HG02970 (cell line): ENCODE data around the gene DUSP28.
"Not testable (repeated sequence)": the region's sequence is repeated elsewhere in the genome, so short reads cannot be mapped to it uniquely, and the experiment has no call there.

Experiments used
- ATAC-seq: cut with Tn5 transposase; IDR thresholded peaks from one replicate; pipeline ENCODE4 v1.9.1; 2021; ENCODE audit warnings: mild to moderate bottlenecking, moderate library complexity, moderate number of reproducible peaks; ENCODE audit not compliant: unreplicated experiment, low FRiP score

DUSP28 gene

GRCh38 chr2:240526521-240526920 lies 33.6 kb upstream of the DUSP28 start:
- no peak for ATAC-seq

GRCh38 chr2:240527153-240527750 lies 32.9 kb upstream of the DUSP28 start:
- ATAC-seq, result no peak

GRCh38 chr2:240528406-240529040 lies 31.6 kb upstream of the DUSP28 start:
- no peak for ATAC-seq

- no peak for ATAC-seq
Measured at GRCh38 chr2:240529344-240529999, 30.7 kb upstream of the DUSP28 start.

- ATAC-seq, result no peak
Measured at GRCh38 chr2:240530181-240530580, 30.0 kb upstream of the DUSP28 start.

GRCh38 chr2:240531038-240531437 lies 29.1 kb upstream of the DUSP28 start:
- ATAC-seq, result no peak

GRCh38 chr2:240532031-240532775 lies 28.0 kb upstream of the DUSP28 start:
- ATAC-seq, result no peak

- no peak for ATAC-seq
Measured at GRCh38 chr2:240538031-240538780, 22.0 kb upstream of the DUSP28 start.

- not testable (repeated sequence) for ATAC-seq
Measured at GRCh38 chr2:240539101-240539500, 21.1 kb upstream of the DUSP28 start.

- ATAC-seq, result no peak
Measured at GRCh38 chr2:240539906-240540305, 20.3 kb upstream of the DUSP28 start.

GRCh38 chr2:240551288-240551687 lies 8.9 kb upstream of the DUSP28 start:
- ATAC-seq, result no peak

- no peak for ATAC-seq
Measured at GRCh38 chr2:240551811-240552210, 8.3 kb upstream of the DUSP28 start.

- ATAC-seq, result no peak
Measured at GRCh38 chr2:240553956-240554480, 6.1 kb upstream of the DUSP28 start.

- no peak for ATAC-seq
Measured at GRCh38 chr2:240554767-240555493, 5.2 kb upstream of the DUSP28 start.

- no peak for ATAC-seq
Measured at GRCh38 chr2:240555541-240556250, 4.5 kb upstream of the DUSP28 start.

GRCh38 chr2:240556553-240557100 lies 3.5 kb upstream of the DUSP28 start:
- ATAC-seq, result no peak

GRCh38 chr2:240557101-240557751 lies 2.9 kb upstream of the DUSP28 start:
- ATAC-seq, result no peak

- no peak for ATAC-seq
Measured at GRCh38 chr2:240557808-240558207, 2.3 kb upstream of the DUSP28 start, which contains the start of gene ANKMY1. Gene ANKMY1 (minus strand): TSS chr2:240557988. CDS start chr2:240557335, 653 bp downstream.
